GM18499 (cell line): ENCODE data around the gene VPS37C.

Experiments used
- ATAC-seq: cut with Tn5 transposase; IDR thresholded peaks from one replicate; pipeline ENCODE4 v1.9.1; 2021; ENCODE audit warnings: moderate number of reproducible peaks; ENCODE audit not compliant: insufficient read depth, unreplicated experiment

The VPS37C gene

DNA sequence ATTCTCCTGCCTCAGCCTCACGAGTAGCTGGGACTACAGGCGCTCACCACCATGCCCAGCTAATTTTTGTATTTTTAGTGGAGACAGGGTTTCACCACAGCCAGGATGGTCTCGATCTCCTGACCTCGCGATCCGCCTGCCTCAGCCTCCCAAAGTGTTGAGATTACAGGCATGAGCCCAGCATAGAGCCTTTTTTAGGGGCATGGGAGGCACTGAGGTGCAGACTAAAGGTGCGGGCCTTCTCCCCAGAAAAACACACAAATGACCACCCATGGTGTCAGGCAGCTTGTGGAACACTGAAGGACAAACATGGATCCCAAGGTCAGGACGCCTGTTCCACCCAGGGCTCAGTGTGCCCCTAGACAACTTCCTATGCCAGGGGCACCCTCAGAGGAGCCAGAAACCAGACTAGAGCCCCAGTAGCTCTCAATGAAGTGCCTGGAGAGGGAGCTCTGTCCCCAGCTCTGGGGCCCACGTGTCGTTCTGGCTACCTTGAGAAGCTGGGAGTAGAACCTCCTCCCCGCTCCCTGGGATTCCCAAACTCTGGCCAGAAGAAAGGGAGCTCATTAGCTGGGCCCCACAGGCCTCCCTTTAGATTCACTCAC lies 80.1 kb downstream of the VPS37C start:
- ATAC-seq: no peak

- ATAC-seq: no peak
These were observed 80.7 kb downstream of the VPS37C start for GRCh38 chr11:61080526-61080925.
